PFSK-1 (cell line): ENCODE data around the gene ALG9.

Source experiments
- POLR2AphosphoS5 ChIP-seq: IDR thresholded peaks from 2 replicates; pipeline ENCODE4 v1.6.1; 2012; ENCODE audit warnings: low read depth, mild to moderate bottlenecking, control low read depth, low read length, moderate library complexity
- REST ChIP-seq, 2 experiments: IDR thresholded peaks; 2 replicates each; pipeline versions ENCODE4 v1.6.1 to v1.8.0; 2011 to 2012; ENCODE audit warnings: low read depth in 2 of 2, low read length in 2 of 2, control low read depth in 1 of 2, inconsistent platforms in 1 of 2, mild to moderate bottlenecking in 1 of 2, moderate library complexity in 1 of 2; ENCODE audit not compliant: insufficient read depth in 1 of 2

DNA sequence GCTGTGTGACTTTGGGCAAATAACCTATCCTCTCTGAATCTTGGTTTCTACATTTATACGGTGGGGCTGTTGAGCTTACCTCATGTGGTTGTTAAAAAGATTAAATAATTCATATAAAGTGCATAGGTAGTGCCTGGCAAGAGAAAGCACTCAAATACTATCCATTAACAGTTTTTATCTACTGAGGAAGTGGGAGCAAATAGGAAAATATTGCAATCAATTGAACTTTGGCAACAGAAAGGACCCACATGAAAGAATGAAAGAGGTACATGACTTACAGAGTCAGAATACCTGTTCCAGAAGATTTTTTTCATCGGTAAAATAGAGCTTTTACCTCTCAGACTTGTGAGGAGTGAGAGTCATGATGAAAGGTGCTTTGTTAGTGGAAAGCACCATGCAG, 98.8 kb downstream of the ALG9 start:
- TF ChIP-seq POLR2AphosphoS5 = no peak
- no peak for TF ChIP-seq REST (IDR thresholded peaks at IDR 0.05; ENCODE audit: insufficient read depth in 1 of 2, low read depth in 2 of 2, low read length in 2 of 2)
